Left cardiac atrium (tissue), 4 donors: ENCODE data around the gene CCDC81. TPM values are rescaled to one million over a fixed set of nuclear protein-coding genes. Genes with fewer than 3 reads are reported as not detected.
A peak's percentile ranks its signal among the peaks of the same experiment; 100 is the strongest.
"Not testable (repeated sequence)": the region's sequence is repeated elsewhere in the genome, so short reads cannot be mapped to it uniquely, and the experiment has no call there.

Experiments used
- ATAC-seq, 2 donors: fragments of 200-7000 bp; cut with Tn5 transposase; one replicate each; pipeline ENCODE4 v1.9.1; 2020; ENCODE audit warnings: mild to moderate bottlenecking in 2 of 2, moderate library complexity in 2 of 2
- DNase-seq: peaks from one replicate; pipeline ENCODE4 v3.0.0-alpha.2; 2020
- intact Hi-C, 2 donors: fragments of 100-400 bp; cut with DNase I; formaldehyde crosslinking; loops; one replicate each; pipeline versions ENCODE4 v1.14.1 to v1.15.1; 2022 to 2023
- total RNA-seq, 2 donors: library from RNA; stranded (reverse); fragmentation: NEBNext Ultra II Directional; extraction: Animal tissue kit (Norgen Biotek cat#: 25700); gene quantifications; one replicate each; pipeline ENCODE4 v1.2.1, GENCODE V29; 2021
- donor health status: DM: no; HTN: yes; CAD: no.
- donor health status: DM: no; HTN: yes; CAD: no; lungs with severe emphysema.
- donor health status: DM: yes; HTN: yes; CAD: no.
- donor health status: Dilated cardiomyopathy.

CCDC81 gene
- total RNA-seq, 2 donors from 2014 or later = 0.47 to 0.65 TPM

GRCh38 chr11:86383041-86383955 is 8.6 kb downstream of the CCDC81 start:
- intact Hi-C loops = no loop called here
- DNase-seq (no peak), ATAC-seq (no peak)

- ATAC-seq (no peak), DNase-seq (no peak)
- intact Hi-C loops = no loop called here
Measured at GRCh38 chr11:86386283-86386682, 11.6 kb downstream of the CCDC81 start.

- no peak for DNase-seq
- intact Hi-C loops = no loop called here
- no peak for ATAC-seq
Measured at GRCh38 chr11:86386746-86387145, 12.1 kb downstream of the CCDC81 start.

- intact Hi-C loops = no loop called here
- no peak for DNase-seq
- ATAC-seq = no peak
Measured at GRCh38 chr11:86388198-86388597, 13.5 kb downstream of the CCDC81 start.

GRCh38 chr11:86390487-86390886 is 15.8 kb downstream of the CCDC81 start:
- ATAC-seq = no peak

GRCh38 chr11:86395061-86395551 is 20.4 kb downstream of the CCDC81 start:
- ATAC-seq = no peak
- DNase-seq = no peak
- intact Hi-C loops = no loop called here

More at GRCh38 chr11:86390487-86390886, 15.8 kb downstream of the CCDC81 start:
- intact Hi-C loops = no loop called here
- no peak for DNase-seq

- DNase-seq = no peak
- no peak for ATAC-seq
- intact Hi-C loops = no loop called here
Measured at GRCh38 chr11:86396396-86396795, 21.7 kb downstream of the CCDC81 start.

GRCh38 chr11:86397351-86397750 is 22.7 kb downstream of the CCDC81 start:
- DNase-seq (no peak), ATAC-seq (no peak)
- intact Hi-C loops = no loop called here

GRCh38 chr11:86398106-86398505 is 23.4 kb downstream of the CCDC81 start:
- intact Hi-C loops = no loop called here
- ATAC-seq (no peak), DNase-seq (no peak)

- intact Hi-C loops = no loop called here
- no peak for DNase-seq
- ATAC-seq = no peak
Measured at GRCh38 chr11:86403458-86403857, 28.8 kb downstream of the CCDC81 start.

- no peak for ATAC-seq
- no peak for DNase-seq
- intact Hi-C loops = no loop called here
Measured at GRCh38 chr11:86408845-86409244, 34.2 kb downstream of the CCDC81 start.

GRCh38 chr11:86414032-86414431 is 39.3 kb downstream of the CCDC81 start:
- ATAC-seq (no peak), DNase-seq (no peak)
- intact Hi-C loops = no loop called here

- ATAC-seq (no peak), DNase-seq (no peak)
- intact Hi-C loops = no loop called here
Measured at GRCh38 chr11:86415026-86415425, 40.3 kb downstream of the CCDC81 start.

- DNase-seq (no peak), ATAC-seq (peak in 1 of 2 donors; percentile 12)
- intact Hi-C loops = no loop called here
Measured at GRCh38 chr11:86416494-86416893, 41.8 kb downstream of the CCDC81 start.

- ATAC-seq, intact Hi-C loops, DNase-seq: not testable (repeated sequence)
Measured at GRCh38 chr11:86416951-86417350, 42.3 kb downstream of the CCDC81 start.

GRCh38 chr11:86418106-86418505 is 43.4 kb downstream of the CCDC81 start:
- ATAC-seq (no peak), DNase-seq (no peak)
- intact Hi-C loops = no loop called here

- no peak for ATAC-seq
- intact Hi-C loops = no loop called here
Measured at GRCh38 chr11:86418513-86418912, 43.8 kb downstream of the CCDC81 start.

GRCh38 chr11:86418917-86419316 is 44.2 kb downstream of the CCDC81 start:
- DNase-seq (no peak), ATAC-seq (no peak)
- intact Hi-C loops = no loop called here

More at GRCh38 chr11:86418513-86418912, 43.8 kb downstream of the CCDC81 start:
- DNase-seq = no peak

GRCh38 chr11:86421946-86422345 is 47.3 kb downstream of the CCDC81 start:
- no peak for ATAC-seq
- intact Hi-C loops = no loop called here
- no peak for DNase-seq

- intact Hi-C loops = no loop called here
- ATAC-seq = no peak
- no peak for DNase-seq
Measured at GRCh38 chr11:86422371-86422770, 47.7 kb downstream of the CCDC81 start.

GRCh38 chr11:86423488-86423887 is 48.8 kb downstream of the CCDC81 start:
- intact Hi-C loops, ATAC-seq, DNase-seq: not testable (repeated sequence)
